IMR-90 (cell line): ENCODE results near the gene HECTD1. TPM values are rescaled to one million over a fixed set of nuclear protein-coding genes. Genes with fewer than 3 reads are reported as not detected.

Experiments used
- ATAC-seq: fragments of 200-7000 bp; cut with Tn5 transposase; 2 replicates; pipeline ENCODE4 v1.9.1; 2020; ENCODE audit warnings: low read depth, mild to moderate bottlenecking, moderate library complexity
- BruUV-seq: library from RNA; stranded (reverse); fragments of 400-500 nt; replicated peaks from 2 replicates; lab custom pipeline; 2021; lab: Mats Ljungman, UMichigan
- CTCF ChIA-PET: fragments of 300-600 bp; formaldehyde crosslinking; extraction: SDS; loops from one replicate; lab custom pipeline; 2021; ENCODE audit warnings: antibody characterized with exemption; lab: Yijun Ruan, JAX
- POLR2A ChIA-PET: fragments of 300-600 bp; sonication (Branson Sonifier 250); formaldehyde crosslinking; loops from one replicate; lab custom pipeline; 2022; ENCODE audit warnings: antibody characterized with exemption; ENCODE audit not compliant: unreplicated experiment; lab: Charles Lee
- DNase-seq: peaks from one replicate; pipeline ENCODE4 v3.0.0; 2013
- H2AFZ ChIP-seq: replicated peaks from 2 replicates; pipeline ENCODE3; 2013; ENCODE audit warnings: low read length, mild to moderate bottlenecking; ENCODE audit not compliant: poor library complexity
- H2AK5ac ChIP-seq: 2 replicates; pipeline ENCODE4 v1.6.1; 2013; ENCODE audit warnings: low read depth, low read length, inconsistent platforms
- H2AK9ac ChIP-seq: replicated peaks from 2 replicates; pipeline ENCODE3; 2013; ENCODE audit warnings: mild to moderate bottlenecking, low read depth, low read length, moderate library complexity; ENCODE audit not compliant: poor library complexity
- H2BK120ac ChIP-seq: 2 replicates; pipeline ENCODE4 v1.6.1; 2013; ENCODE audit warnings: low read depth, low read length, inconsistent platforms
- H2BK15ac ChIP-seq: 3 replicates; pipeline ENCODE4 v1.6.1; 2013; ENCODE audit warnings: low read depth, low read length, inconsistent platforms
- H2BK20ac ChIP-seq: 2 replicates; pipeline ENCODE4 v1.6.1; 2013; ENCODE audit warnings: low read depth, mild to moderate bottlenecking, inconsistent platforms, low read length, moderate library complexity
- H2BK5ac ChIP-seq: 2 replicates; pipeline ENCODE4 v1.6.1; 2013; ENCODE audit warnings: mild to moderate bottlenecking, low read depth, low read length, inconsistent platforms; ENCODE audit not compliant: poor library complexity, severe bottlenecking
- H3K14ac ChIP-seq: replicated peaks from 2 replicates; pipeline ENCODE4 v1.6.1; 2013; ENCODE audit warnings: low read depth, low read length, inconsistent platforms
- H3K18ac ChIP-seq: 2 replicates; pipeline ENCODE4 v1.6.1; 2013; ENCODE audit warnings: low read depth, low read length, control low read depth
- H3K23ac ChIP-seq: 2 replicates; pipeline ENCODE4 v1.6.1; 2013; ENCODE audit warnings: low read depth, low read length, inconsistent platforms
- H3K27ac ChIP-seq: 2 replicates; pipeline ENCODE4 v1.5.1; 2013; ENCODE audit warnings: mild to moderate bottlenecking, control low read depth, low read length; ENCODE audit not compliant: insufficient read depth
- H3K27me3 ChIP-seq: 2 replicates; pipeline ENCODE4 v1.6.1; 2013; ENCODE audit warnings: low read length; ENCODE audit not compliant: control insufficient read depth, insufficient read depth
- H3K36me3 ChIP-seq: 2 replicates; pipeline ENCODE4 v1.6.1; 2013; ENCODE audit warnings: low read length, mixed read lengths; ENCODE audit not compliant: control insufficient read depth, insufficient read depth
- H3K4ac ChIP-seq: 2 replicates; pipeline ENCODE4 v1.6.1; 2013; ENCODE audit warnings: low read depth, low read length, inconsistent platforms
- H3K4me1 ChIP-seq: 2 replicates; pipeline ENCODE4 v1.6.1; 2013; ENCODE audit warnings: low read length, mixed read lengths; ENCODE audit not compliant: control insufficient read depth, insufficient read depth
- H3K4me2 ChIP-seq: 2 replicates; pipeline ENCODE4 v1.6.1; 2013; ENCODE audit warnings: low read depth, mild to moderate bottlenecking, control low read depth, low read length, moderate library complexity
- H3K4me3 ChIP-seq: 2 replicates; pipeline ENCODE4 v1.5.1; 2013; ENCODE audit warnings: low read depth, mild to moderate bottlenecking, control low read depth, low read length, moderate library complexity; ENCODE audit not compliant: insufficient read depth
- H3K56ac ChIP-seq: 2 replicates; pipeline ENCODE4 v1.6.1; 2013; ENCODE audit warnings: low read length, inconsistent platforms; ENCODE audit not compliant: insufficient read depth; ENCODE audit errors: extremely low read depth
- H3K79me1 ChIP-seq, 2 experiments: 2 replicates each; pipeline ENCODE4 v1.6.1; 2013; ENCODE audit warnings: low read length in 2 of 2, inconsistent platforms in 1 of 2, low read depth in 1 of 2
- H3K9ac ChIP-seq: 2 replicates; pipeline ENCODE4 v1.6.1; 2013; ENCODE audit warnings: low read depth, low read length, control low read depth
- H3K9me1 ChIP-seq: 2 replicates; pipeline ENCODE4 v1.6.1; 2013; ENCODE audit warnings: low read length, inconsistent platforms; ENCODE audit not compliant: insufficient read depth
- H3K9me3 ChIP-seq: 2 replicates; pipeline ENCODE4 v1.6.1; 2013; ENCODE audit warnings: low read length; ENCODE audit not compliant: control insufficient read depth, insufficient read depth
- H4K20me1 ChIP-seq: 2 replicates; pipeline ENCODE4 v1.6.1; 2013; ENCODE audit warnings: low read length, inconsistent platforms; ENCODE audit not compliant: insufficient read depth
- H4K5ac ChIP-seq: 2 replicates; pipeline ENCODE4 v1.6.1; 2013; ENCODE audit warnings: mild to moderate bottlenecking, low read depth, low read length, control low read depth
- H4K8ac ChIP-seq, 2 experiments: 2 replicates each; pipeline ENCODE4 v1.6.1; 2013; ENCODE audit warnings: low read depth in 2 of 2, low read length in 2 of 2, control low read depth in 1 of 2, inconsistent platforms in 1 of 2
- H4K91ac ChIP-seq: 2 replicates; pipeline ENCODE4 v1.6.1; 2013; ENCODE audit warnings: low read depth, low read length, inconsistent platforms; ENCODE audit not compliant: insufficient read depth
- BHLHE40 ChIP-seq: fragments of 150-350 bp; IDR thresholded peaks from 2 replicates; pipeline ENCODE4 v1.6.1; 2016; ENCODE audit warnings: mild to moderate bottlenecking, low read depth, low read length
- CEBPB ChIP-seq: IDR thresholded peaks from 2 replicates; pipeline ENCODE4 v1.6.1; 2012; ENCODE audit warnings: low read depth, low read length, improper control_type of control experiment
- CHD1 ChIP-seq: IDR thresholded peaks from 2 replicates; pipeline ENCODE4 v1.6.1; 2012; ENCODE audit warnings: low read depth, low read length, improper control_type of control experiment
- CTCF ChIP-seq: conservative IDR thresholded peaks from 2 replicates; pipeline ENCODE4 v1.5.1; 2012; ENCODE audit warnings: mild to moderate bottlenecking, low read depth, low read length, improper control_type of control experiment
- FOS ChIP-seq: fragments of 150-350 bp; IDR thresholded peaks from 2 replicates; pipeline ENCODE4 v1.6.1; 2016; ENCODE audit warnings: low read depth, low read length
- MAFK ChIP-seq: IDR thresholded peaks from 2 replicates; pipeline ENCODE4 v1.6.1; 2012; ENCODE audit warnings: low read depth, low read length, improper control_type of control experiment
- MAZ ChIP-seq: IDR thresholded peaks from 2 replicates; pipeline ENCODE4 v1.6.1; 2012; ENCODE audit warnings: low read depth, mild to moderate bottlenecking, low read length, improper control_type of control experiment, moderate library complexity, borderline replicate concordance
- MXI1 ChIP-seq: IDR thresholded peaks from 2 replicates; pipeline ENCODE4 v1.6.1; 2012; ENCODE audit warnings: low read depth, mild to moderate bottlenecking, low read length, moderate library complexity, borderline replicate concordance
- NFE2L2 ChIP-seq: fragments of 150-350 bp; IDR thresholded peaks from 2 replicates; pipeline ENCODE4 v1.6.1; 2016; ENCODE audit warnings: low read depth, mild to moderate bottlenecking, low read length
- POLR2A ChIP-seq: IDR thresholded peaks from 2 replicates; pipeline ENCODE4 v1.6.1; 2012; ENCODE audit warnings: mild to moderate bottlenecking, low read depth, low read length
- RAD21 ChIP-seq: IDR thresholded peaks from 2 replicates; pipeline ENCODE4 v1.6.1; 2012; ENCODE audit warnings: low read length, improper control_type of control experiment
- RCOR1 ChIP-seq: IDR thresholded peaks from 2 replicates; pipeline ENCODE4 v1.6.1; 2012; ENCODE audit warnings: mild to moderate bottlenecking, low read length, improper control_type of control experiment; ENCODE audit not compliant: insufficient replicate concordance
- RFX5 ChIP-seq: IDR thresholded peaks from 2 replicates; pipeline ENCODE4 v1.8.0; 2012; ENCODE audit warnings: low read depth, mild to moderate bottlenecking, low read length, moderate library complexity
- SMC3 ChIP-seq: fragments of 150-350 bp; IDR thresholded peaks from 2 replicates; pipeline ENCODE4 v1.6.1; 2016; ENCODE audit warnings: low read depth, mild to moderate bottlenecking, antibody characterized with exemption, low read length, moderate library complexity
- USF2 ChIP-seq: fragments of 150-350 bp; IDR thresholded peaks from 2 replicates; pipeline ENCODE4 v1.6.1; 2017; ENCODE audit warnings: mild to moderate bottlenecking, antibody characterized with exemption, low read length, low read depth
- WGBS, 2 experiments: methylation state at CpG; one replicate each; pipeline versions ENCODE4 v1.1.5 to v1.1.7; 2013; ENCODE audit warnings: missing lambda C conversion rate in 2 of 2; ENCODE audit not compliant: insufficient read length in 1 of 2; ENCODE audit errors: extremely low coverage in 2 of 2; 5-methylcytosine and 5-hydroxymethylcytosine counted together
- dilution Hi-C: fragments of 300-500 bp; cut with HindIII; formaldehyde crosslinking; loops from one replicate; pipeline ENCODE4 v1.14.3; 2018; ENCODE audit warnings: low sequenced_read_pairs; ENCODE audit not compliant: unreplicated experiment
- in situ Hi-C: fragments of 300-500 bp; cut with MboI; formaldehyde crosslinking; loops from 3 replicates; pipeline ENCODE4 v1.14.3; 2019; ENCODE audit warnings: low sequenced_read_pairs, inconsistent platforms, mixed read lengths
- intact Hi-C: fragments of 100-400 bp; cut with micrococcal nuclease; formaldehyde crosslinking; loops from 2 replicates; pipeline ENCODE4 v1.10.0; 2022
- polyA plus RNA-seq, 3 experiments: library from polyadenylated mRNA; depleted of rRNA; stranded (reverse); fragments of >200 nt; gene quantifications; 2 replicates each; pipeline ENCODE4 v1.2.3, GENCODE V29; 2012; ENCODE audit warnings: low replicate concordance in 1 of 3
- total RNA-seq: library from RNA; depleted of rRNA; stranded (reverse); fragments of >200 nt; gene quantifications from 2 replicates; pipeline ENCODE4 v1.2.3, GENCODE V29; 2012
- TF ChIP-seq, protein P1 (sequence below): fragments of 150-350 bp; IDR thresholded peaks from 2 replicates; pipeline ENCODE4 v1.6.1; 2016; ENCODE audit warnings: low read depth, mild to moderate bottlenecking, low read length, moderate library complexity, borderline replicate concordance

HECTD1 gene
- total and polyA plus RNA-seq, 2 of the 4 experiments (the other 2 are of a cell fraction): 48.5 to 228 TPM

GRCh38 chr14:31118892-31119291 is 88.7 kb downstream of the HECTD1 start:
- dilution Hi-C loops (no loop called here), in situ Hi-C loops (no loop called here), intact Hi-C loops (no loop called here)
- Histone ChIP-seq H3K4ac (no peak overlapping the region), H3K36me3 (peaks cover 45% of the 10 kb centered on the region), H2AK9ac (no peak overlapping the region), H3K56ac (no peak overlapping the region), H4K8ac (no peak overlapping the region), H2BK5ac (no peak overlapping the region), H3K9ac (no peak overlapping the region), H3K4me2 (no peak overlapping the region), H3K23ac (no peak overlapping the region), H4K5ac (no peak overlapping the region), H3K18ac (no peak overlapping the region), H3K9me1 (peaks cover 3% of the 10 kb centered on the region), H4K20me1 (no peaks in the 10 kb centered on the region), H2BK15ac (no peak overlapping the region), H4K91ac (no peak overlapping the region), H3K14ac (no peak overlapping the region), H2AK5ac (no peak overlapping the region), H3K4me3 (no peak overlapping the region), H2BK20ac (no peak overlapping the region), H3K27me3 (no peaks in the 10 kb centered on the region), H3K4me1 (no peaks in the 10 kb centered on the region), H2AFZ (no peak overlapping the region), H2BK120ac (no peak overlapping the region), H3K27ac (no peak overlapping the region), H3K9me3 (no peaks in the 10 kb centered on the region), H3K79me1 (peaks cover 12 to 19% of the 10 kb centered on the region in 2 experiments; a peak in 2 of 4 replicates)
- ATAC-seq (no peak), DNase-seq (no peak)
- ChIA-PET CTCF (no interaction called here), POLR2A (no interaction called here)
- WGBS, 2 experiments: 94% methylated on average over 2 of the region's 3 CpGs; no CpG with 5 or more reads in 1 of the 2 experiments
- TF ChIP-seq MXI1 (no peak), SMC3 (no peak), NFE2L2 (no peak), RCOR1 (no peak), FOS (no peak), CEBPB (no peak), MAZ (no peak), POLR2A (no peak), CTCF (no peak), RAD21 (no peak), MAFK (no peak), BHLHE40 (no peak), USF2 (no peak), RFX5 (no peak), CHD1 (no peak)
- TF ChIP-seq, protein P1, sequence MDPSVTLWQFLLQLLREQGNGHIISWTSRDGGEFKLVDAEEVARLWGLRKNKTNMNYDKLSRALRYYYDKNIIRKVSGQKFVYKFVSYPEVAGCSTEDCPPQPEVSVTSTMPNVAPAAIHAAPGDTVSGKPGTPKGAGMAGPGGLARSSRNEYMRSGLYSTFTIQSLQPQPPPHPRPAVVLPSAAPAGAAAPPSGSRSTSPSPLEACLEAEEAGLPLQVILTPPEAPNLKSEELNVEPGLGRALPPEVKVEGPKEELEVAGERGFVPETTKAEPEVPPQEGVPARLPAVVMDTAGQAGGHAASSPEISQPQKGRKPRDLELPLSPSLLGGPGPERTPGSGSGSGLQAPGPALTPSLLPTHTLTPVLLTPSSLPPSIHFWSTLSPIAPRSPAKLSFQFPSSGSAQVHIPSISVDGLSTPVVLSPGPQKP: no peak
- BruUV-seq: no TSS peak
